HUES64 (cell line): ENCODE measurements around the gene TEX261.

Experiments
- H3K27ac ChIP-seq: 2 replicates; pipeline ENCODE4 v1.7.0; 2013; ENCODE audit warnings: low read depth, low read length, inconsistent platforms
- H3K27me3 ChIP-seq: 2 replicates; pipeline ENCODE4 v1.6.1; 2013; ENCODE audit warnings: mild to moderate bottlenecking, low read length; ENCODE audit not compliant: insufficient read depth
- H3K36me3 ChIP-seq: 2 replicates; pipeline ENCODE4 v1.6.1; 2013; ENCODE audit warnings: mild to moderate bottlenecking, low read length; ENCODE audit not compliant: insufficient read depth
- H3K4me1 ChIP-seq: 2 replicates; pipeline ENCODE4 v1.6.1; 2013; ENCODE audit warnings: mild to moderate bottlenecking, low read length, moderate library complexity; ENCODE audit not compliant: insufficient read depth
- H3K4me3 ChIP-seq: 2 replicates; pipeline ENCODE4 v1.5.1; 2013; ENCODE audit warnings: mild to moderate bottlenecking, low read length, moderate library complexity
- H3K9ac ChIP-seq: 2 replicates; pipeline ENCODE4 v1.6.1; 2013; ENCODE audit warnings: mild to moderate bottlenecking, low read depth, low read length
- H3K9me3 ChIP-seq: 2 replicates; pipeline ENCODE4 v1.6.1; 2013; ENCODE audit warnings: low read depth, low read length; ENCODE audit not compliant: insufficient read depth
- WGBS: fragments of 150-250, 120-280 bp; methylation state at CpG from one replicate; pipeline ENCODE4 v1.1.7; 2013; ENCODE audit warnings: missing lambda C conversion rate; 5-methylcytosine and 5-hydroxymethylcytosine counted together

The TEX261 gene

DNA sequence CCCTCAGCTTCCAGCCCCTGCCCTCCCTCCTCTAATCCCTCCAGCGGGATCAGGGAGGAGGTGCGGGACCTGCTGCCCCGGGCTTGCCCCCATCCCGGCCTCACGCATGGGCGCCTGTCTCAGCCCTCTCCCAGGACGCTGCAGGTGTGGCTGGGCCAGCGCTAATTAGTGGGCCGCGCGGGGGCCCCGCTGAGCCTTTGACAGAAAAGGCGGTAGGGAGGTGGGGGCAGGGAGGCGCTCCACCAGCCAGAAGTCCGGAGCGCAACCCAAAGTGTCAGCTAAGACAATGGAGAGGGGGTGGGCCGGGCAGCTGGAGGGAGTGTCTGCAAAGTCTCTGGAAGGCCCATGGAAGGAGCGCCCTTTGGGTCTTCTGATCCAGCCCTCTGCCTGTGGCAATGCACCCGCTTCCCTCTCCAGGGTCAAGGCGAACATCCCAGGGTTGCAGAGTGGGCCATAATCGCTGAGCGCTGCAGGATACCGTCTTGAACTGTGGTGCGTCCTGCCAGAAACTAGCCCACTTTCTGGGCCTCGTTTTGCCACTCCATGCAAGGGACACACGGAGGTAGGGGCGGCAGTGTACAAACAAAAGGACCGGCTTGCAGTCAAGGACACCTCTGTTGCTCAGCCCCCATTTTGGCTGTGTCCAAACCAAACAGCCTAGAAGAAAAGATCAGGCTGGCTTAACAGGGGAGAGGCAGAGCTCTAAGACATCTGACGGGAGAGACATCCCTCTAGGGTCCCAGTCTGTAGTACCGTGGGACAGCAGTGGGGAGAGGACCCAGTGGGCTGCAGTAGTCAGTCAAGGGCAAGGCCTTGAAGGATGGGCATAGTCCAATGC lies 55.5 kb downstream of the TEX261 start:
- peak overlapping the region; percentile 32 for H3K4me3 ChIP-seq

DNA sequence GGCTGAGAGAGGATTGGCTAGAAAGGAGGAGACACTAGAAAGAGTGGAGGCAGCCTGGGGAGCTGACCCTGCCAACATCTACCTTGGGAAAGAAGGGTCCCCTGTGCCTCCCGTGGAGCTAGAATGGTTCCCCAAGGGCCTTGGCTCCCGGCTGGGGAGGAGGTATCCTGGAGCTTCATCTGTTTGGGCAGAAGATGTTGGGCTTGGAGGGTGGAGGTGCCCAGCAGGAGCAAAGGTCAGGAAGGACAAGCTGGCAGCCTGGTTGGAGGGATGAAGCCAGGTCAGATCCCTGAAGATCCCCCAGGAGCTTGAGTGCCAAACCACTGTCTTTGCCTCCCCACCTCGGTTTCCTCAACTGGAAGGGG lies 56.1 kb downstream of the TEX261 start:
- peaks cover 21% of the 10 kb centered on the region for H3K4me1 ChIP-seq
- H3K9ac ChIP-seq = no peak overlapping the region
- H3K27ac ChIP-seq = no peak overlapping the region
- WGBS = 21% methylated on average over 3 of the region's 3 CpGs
- no peaks in the 10 kb centered on the region for H3K9me3 ChIP-seq
- H3K36me3 ChIP-seq = no peaks in the 10 kb centered on the region
- peaks cover 73% of the 10 kb centered on the region for H3K27me3 ChIP-seq
- peak overlapping the region; percentile 32 for H3K4me3 ChIP-seq

More for the DNA sequence above, 55.5 kb downstream of the TEX261 start:
- Histone ChIP-seq H3K36me3 (no peaks in the 10 kb centered on the region), H3K27ac (no peak overlapping the region), H3K4me1 (peaks cover 21% of the 10 kb centered on the region), H3K9ac (no peak overlapping the region), H3K27me3 (peaks cover 72% of the 10 kb centered on the region), H3K9me3 (no peaks in the 10 kb centered on the region)
- 9% methylated on average over 30 of the region's 30 CpGs for WGBS

DNA sequence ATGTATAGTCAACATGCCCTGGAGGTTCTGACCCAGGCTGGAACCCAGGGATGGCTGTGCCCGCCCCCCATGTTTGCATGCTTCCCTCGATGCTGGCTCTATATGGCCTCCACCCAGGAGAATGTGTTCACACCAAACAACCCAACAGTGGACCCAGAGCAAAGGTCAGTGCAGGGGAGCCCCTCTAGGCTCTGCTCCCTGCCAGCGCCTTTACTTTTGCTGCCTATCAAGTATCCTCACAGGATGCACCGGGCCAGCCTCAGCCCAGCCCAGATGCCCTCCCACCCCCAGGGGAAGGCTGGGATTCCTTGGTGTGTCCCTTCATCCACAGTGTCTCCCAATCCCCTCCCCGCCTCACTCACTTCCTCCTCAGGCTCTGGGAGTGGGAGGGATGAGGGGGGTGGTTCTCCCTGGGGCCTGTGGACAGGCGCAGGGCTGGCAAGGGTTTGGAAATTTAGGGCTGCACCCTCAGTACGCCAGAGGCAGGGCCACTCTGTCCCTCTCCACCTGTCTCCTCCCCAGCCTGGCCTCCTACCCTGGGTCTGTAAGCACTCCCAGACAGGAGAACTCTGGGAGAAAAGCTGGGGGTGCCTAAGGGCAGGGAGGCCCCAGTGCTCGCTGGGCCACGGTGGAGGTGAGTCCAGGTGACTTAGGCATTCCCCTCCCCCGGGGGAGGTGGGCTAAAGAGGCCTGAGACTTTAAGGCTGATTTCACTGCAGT lies 56.6 kb downstream of the TEX261 start:
- Histone ChIP-seq H3K27me3 (peaks cover 69% of the 10 kb centered on the region), H3K4me3 (no peak overlapping the region), H3K36me3 (no peaks in the 10 kb centered on the region), H3K9me3 (no peaks in the 10 kb centered on the region), H3K27ac (no peak overlapping the region), H3K9ac (no peak overlapping the region), H3K4me1 (peaks cover 17% of the 10 kb centered on the region)
- WGBS = 51% methylated on average over 8 of the region's 10 CpGs

DNA sequence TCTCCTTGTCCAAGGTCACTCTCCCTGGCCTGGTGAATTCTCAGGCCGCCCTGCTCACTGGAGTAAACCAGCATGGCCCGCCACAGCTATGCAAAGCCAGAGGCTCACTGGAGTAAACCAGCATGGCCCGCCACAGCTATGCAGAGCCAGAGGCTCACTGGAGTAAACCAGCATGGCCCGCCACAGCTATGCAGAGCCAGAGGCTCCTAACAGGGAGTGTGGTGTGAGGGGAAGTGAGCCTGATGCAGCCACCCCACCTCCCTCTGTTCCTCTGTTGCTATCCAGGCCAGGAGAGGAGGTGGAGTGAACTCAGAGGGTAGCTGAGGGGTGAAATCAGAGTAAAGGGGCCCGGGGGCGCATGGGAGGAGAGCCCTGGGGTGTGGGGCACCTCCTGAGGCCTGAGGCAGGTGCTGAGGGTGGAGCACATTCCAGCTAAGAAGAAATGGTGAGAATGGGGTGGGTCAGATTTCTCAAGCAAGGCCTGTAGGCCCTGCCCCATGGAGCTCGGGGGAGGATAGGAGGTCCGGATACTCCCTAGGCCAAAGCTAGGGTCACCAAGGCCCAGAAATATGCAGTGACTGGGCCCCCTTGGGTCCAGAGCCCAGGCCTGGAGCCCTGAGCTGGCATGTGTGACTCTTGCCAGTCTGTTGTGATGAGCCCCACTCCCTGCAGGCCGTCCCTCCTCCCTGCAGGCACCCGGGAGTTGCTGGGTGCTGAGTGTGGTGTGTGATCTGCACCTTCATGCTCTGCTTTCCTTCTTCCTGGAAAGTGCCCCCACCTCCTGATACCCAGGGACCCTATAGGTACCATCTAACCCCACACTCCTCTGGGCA lies 57.5 kb downstream of the TEX261 start:
- Histone ChIP-seq H3K27ac (no peak overlapping the region), H3K9ac (no peak overlapping the region), H3K9me3 (no peaks in the 10 kb centered on the region), H3K4me1 (peaks cover 14% of the 10 kb centered on the region), H3K4me3 (no peak overlapping the region), H3K27me3 (peaks cover 61% of the 10 kb centered on the region), H3K36me3 (no peaks in the 10 kb centered on the region)
- WGBS = 62% methylated on average over 9 of the region's 10 CpGs

DNA sequence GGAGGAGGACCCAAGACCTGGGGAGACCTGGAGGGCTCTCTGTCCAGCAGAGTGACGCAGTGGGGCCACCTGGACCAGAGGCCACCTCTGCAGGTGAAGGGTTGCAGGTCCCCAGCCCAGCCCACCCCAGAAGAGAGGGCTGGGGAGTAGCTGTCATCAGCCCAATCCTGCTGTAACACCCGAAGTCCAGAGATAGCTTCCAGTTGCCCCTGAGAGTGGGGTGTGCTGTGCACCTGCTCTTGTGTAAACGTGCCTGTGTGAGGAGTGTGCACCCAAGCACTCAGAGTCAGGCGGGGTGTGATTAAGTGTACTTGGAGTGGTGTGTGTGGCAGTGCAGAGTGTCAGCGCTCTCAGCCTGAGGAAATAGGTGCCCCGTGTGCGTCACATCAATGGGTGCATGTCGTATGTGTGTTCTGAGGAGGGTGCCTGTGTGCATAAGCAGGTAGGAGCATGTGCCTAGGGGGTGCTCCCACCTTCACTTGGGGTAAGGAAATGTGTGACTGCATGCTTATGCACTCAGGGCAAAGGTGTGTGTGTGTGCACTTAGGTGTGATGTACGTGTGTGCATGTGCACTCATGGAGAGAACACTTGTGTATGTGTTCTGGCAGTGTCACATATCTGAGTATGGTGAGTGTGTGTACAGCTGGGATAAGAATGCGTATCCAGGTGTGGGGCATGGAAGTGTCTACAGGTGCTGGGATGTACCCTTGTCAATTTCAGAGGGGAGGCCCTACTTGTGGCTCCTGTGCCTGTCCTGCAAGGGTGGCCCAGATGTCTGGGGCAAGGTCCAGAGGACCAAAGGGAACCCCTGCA lies 58.3 kb downstream of the TEX261 start:
- 88% methylated on average over 10 of the region's 10 CpGs for WGBS
- Histone ChIP-seq H3K9me3 (no peaks in the 10 kb centered on the region), H3K27ac (no peak overlapping the region), H3K9ac (no peak overlapping the region), H3K4me3 (no peak overlapping the region), H3K4me1 (peaks cover 14% of the 10 kb centered on the region), H3K27me3 (peaks cover 53% of the 10 kb centered on the region), H3K36me3 (no peaks in the 10 kb centered on the region)
